IMR-90 (cell line): ENCODE data around the gene SAT1. TPM values are rescaled to one million over a fixed set of nuclear protein-coding genes. Genes with fewer than 3 reads are reported as not detected.

Experiments
- ATAC-seq: fragments of 200-7000 bp; cut with Tn5 transposase; 2 replicates; pipeline ENCODE4 v1.9.1; 2020; ENCODE audit warnings: low read depth, mild to moderate bottlenecking, moderate library complexity
- BruUV-seq: library from RNA; stranded (reverse); fragments of 400-500 nt; replicated peaks from 2 replicates; lab custom pipeline; 2021; lab: Mats Ljungman, UMichigan
- CTCF ChIA-PET: fragments of 300-600 bp; formaldehyde crosslinking; extraction: SDS; loops from one replicate; lab custom pipeline; 2021; ENCODE audit warnings: antibody characterized with exemption; lab: Yijun Ruan, JAX
- POLR2A ChIA-PET: fragments of 300-600 bp; sonication (Branson Sonifier 250); formaldehyde crosslinking; loops from one replicate; lab custom pipeline; 2022; ENCODE audit warnings: antibody characterized with exemption; ENCODE audit not compliant: unreplicated experiment; lab: Charles Lee
- DNase-seq: peaks from one replicate; pipeline ENCODE4 v3.0.0; 2013
- H2AFZ ChIP-seq: replicated peaks from 2 replicates; pipeline ENCODE3; 2013; ENCODE audit warnings: low read length, mild to moderate bottlenecking; ENCODE audit not compliant: poor library complexity
- H2AK5ac ChIP-seq: 2 replicates; pipeline ENCODE4 v1.6.1; 2013; ENCODE audit warnings: low read depth, low read length, inconsistent platforms
- H2AK9ac ChIP-seq: replicated peaks from 2 replicates; pipeline ENCODE3; 2013; ENCODE audit warnings: mild to moderate bottlenecking, low read depth, low read length, moderate library complexity; ENCODE audit not compliant: poor library complexity
- H2BK120ac ChIP-seq: 2 replicates; pipeline ENCODE4 v1.6.1; 2013; ENCODE audit warnings: low read depth, low read length, inconsistent platforms
- H2BK15ac ChIP-seq: 3 replicates; pipeline ENCODE4 v1.6.1; 2013; ENCODE audit warnings: low read depth, low read length, inconsistent platforms
- H2BK20ac ChIP-seq: 2 replicates; pipeline ENCODE4 v1.6.1; 2013; ENCODE audit warnings: low read depth, mild to moderate bottlenecking, inconsistent platforms, low read length, moderate library complexity
- H2BK5ac ChIP-seq: 2 replicates; pipeline ENCODE4 v1.6.1; 2013; ENCODE audit warnings: mild to moderate bottlenecking, low read depth, low read length, inconsistent platforms; ENCODE audit not compliant: poor library complexity, severe bottlenecking
- H3K14ac ChIP-seq: replicated peaks from 2 replicates; pipeline ENCODE4 v1.6.1; 2013; ENCODE audit warnings: low read depth, low read length, inconsistent platforms
- H3K18ac ChIP-seq: 2 replicates; pipeline ENCODE4 v1.6.1; 2013; ENCODE audit warnings: low read depth, low read length, control low read depth
- H3K23ac ChIP-seq: 2 replicates; pipeline ENCODE4 v1.6.1; 2013; ENCODE audit warnings: low read depth, low read length, inconsistent platforms
- H3K27ac ChIP-seq: 2 replicates; pipeline ENCODE4 v1.5.1; 2013; ENCODE audit warnings: mild to moderate bottlenecking, control low read depth, low read length; ENCODE audit not compliant: insufficient read depth
- H3K27me3 ChIP-seq: 2 replicates; pipeline ENCODE4 v1.6.1; 2013; ENCODE audit warnings: low read length; ENCODE audit not compliant: control insufficient read depth, insufficient read depth
- H3K36me3 ChIP-seq: 2 replicates; pipeline ENCODE4 v1.6.1; 2013; ENCODE audit warnings: low read length, mixed read lengths; ENCODE audit not compliant: control insufficient read depth, insufficient read depth
- H3K4ac ChIP-seq: 2 replicates; pipeline ENCODE4 v1.6.1; 2013; ENCODE audit warnings: low read depth, low read length, inconsistent platforms
- H3K4me1 ChIP-seq: 2 replicates; pipeline ENCODE4 v1.6.1; 2013; ENCODE audit warnings: low read length, mixed read lengths; ENCODE audit not compliant: control insufficient read depth, insufficient read depth
- H3K4me2 ChIP-seq: 2 replicates; pipeline ENCODE4 v1.6.1; 2013; ENCODE audit warnings: low read depth, mild to moderate bottlenecking, control low read depth, low read length, moderate library complexity
- H3K4me3 ChIP-seq: 2 replicates; pipeline ENCODE4 v1.5.1; 2013; ENCODE audit warnings: low read depth, mild to moderate bottlenecking, control low read depth, low read length, moderate library complexity; ENCODE audit not compliant: insufficient read depth
- H3K56ac ChIP-seq: 2 replicates; pipeline ENCODE4 v1.6.1; 2013; ENCODE audit warnings: low read length, inconsistent platforms; ENCODE audit not compliant: insufficient read depth; ENCODE audit errors: extremely low read depth
- H3K79me1 ChIP-seq, 2 experiments: 2 replicates each; pipeline ENCODE4 v1.6.1; 2013; ENCODE audit warnings: low read length in 2 of 2, inconsistent platforms in 1 of 2, low read depth in 1 of 2
- H3K9ac ChIP-seq: 2 replicates; pipeline ENCODE4 v1.6.1; 2013; ENCODE audit warnings: low read depth, low read length, control low read depth
- H3K9me1 ChIP-seq: 2 replicates; pipeline ENCODE4 v1.6.1; 2013; ENCODE audit warnings: low read length, inconsistent platforms; ENCODE audit not compliant: insufficient read depth
- H3K9me3 ChIP-seq: 2 replicates; pipeline ENCODE4 v1.6.1; 2013; ENCODE audit warnings: low read length; ENCODE audit not compliant: control insufficient read depth, insufficient read depth
- H4K20me1 ChIP-seq: 2 replicates; pipeline ENCODE4 v1.6.1; 2013; ENCODE audit warnings: low read length, inconsistent platforms; ENCODE audit not compliant: insufficient read depth
- H4K5ac ChIP-seq: 2 replicates; pipeline ENCODE4 v1.6.1; 2013; ENCODE audit warnings: mild to moderate bottlenecking, low read depth, low read length, control low read depth
- H4K8ac ChIP-seq, 2 experiments: 2 replicates each; pipeline ENCODE4 v1.6.1; 2013; ENCODE audit warnings: low read depth in 2 of 2, low read length in 2 of 2, control low read depth in 1 of 2, inconsistent platforms in 1 of 2
- H4K91ac ChIP-seq: 2 replicates; pipeline ENCODE4 v1.6.1; 2013; ENCODE audit warnings: low read depth, low read length, inconsistent platforms; ENCODE audit not compliant: insufficient read depth
- BHLHE40 ChIP-seq: fragments of 150-350 bp; IDR thresholded peaks from 2 replicates; pipeline ENCODE4 v1.6.1; 2016; ENCODE audit warnings: mild to moderate bottlenecking, low read depth, low read length
- CEBPB ChIP-seq: IDR thresholded peaks from 2 replicates; pipeline ENCODE4 v1.6.1; 2012; ENCODE audit warnings: low read depth, low read length, improper control_type of control experiment
- CHD1 ChIP-seq: IDR thresholded peaks from 2 replicates; pipeline ENCODE4 v1.6.1; 2012; ENCODE audit warnings: low read depth, low read length, improper control_type of control experiment
- CTCF ChIP-seq: conservative IDR thresholded peaks from 2 replicates; pipeline ENCODE4 v1.5.1; 2012; ENCODE audit warnings: mild to moderate bottlenecking, low read depth, low read length, improper control_type of control experiment
- ELK1 ChIP-seq: fragments of 150-350 bp; IDR thresholded peaks from 2 replicates; pipeline ENCODE4 v1.6.1; 2016; ENCODE audit warnings: low read depth, mild to moderate bottlenecking, low read length, moderate library complexity, borderline replicate concordance
- FOS ChIP-seq: fragments of 150-350 bp; IDR thresholded peaks from 2 replicates; pipeline ENCODE4 v1.6.1; 2016; ENCODE audit warnings: low read depth, low read length
- MAZ ChIP-seq: IDR thresholded peaks from 2 replicates; pipeline ENCODE4 v1.6.1; 2012; ENCODE audit warnings: low read depth, mild to moderate bottlenecking, low read length, improper control_type of control experiment, moderate library complexity, borderline replicate concordance
- MXI1 ChIP-seq: IDR thresholded peaks from 2 replicates; pipeline ENCODE4 v1.6.1; 2012; ENCODE audit warnings: low read depth, mild to moderate bottlenecking, low read length, moderate library complexity, borderline replicate concordance
- NFE2L2 ChIP-seq: fragments of 150-350 bp; IDR thresholded peaks from 2 replicates; pipeline ENCODE4 v1.6.1; 2016; ENCODE audit warnings: low read depth, mild to moderate bottlenecking, low read length
- POLR2A ChIP-seq: IDR thresholded peaks from 2 replicates; pipeline ENCODE4 v1.6.1; 2012; ENCODE audit warnings: mild to moderate bottlenecking, low read depth, low read length
- RCOR1 ChIP-seq: IDR thresholded peaks from 2 replicates; pipeline ENCODE4 v1.6.1; 2012; ENCODE audit warnings: mild to moderate bottlenecking, low read length, improper control_type of control experiment; ENCODE audit not compliant: insufficient replicate concordance
- RFX5 ChIP-seq: IDR thresholded peaks from 2 replicates; pipeline ENCODE4 v1.8.0; 2012; ENCODE audit warnings: low read depth, mild to moderate bottlenecking, low read length, moderate library complexity
- SMC3 ChIP-seq: fragments of 150-350 bp; IDR thresholded peaks from 2 replicates; pipeline ENCODE4 v1.6.1; 2016; ENCODE audit warnings: low read depth, mild to moderate bottlenecking, antibody characterized with exemption, low read length, moderate library complexity
- USF2 ChIP-seq: fragments of 150-350 bp; IDR thresholded peaks from 2 replicates; pipeline ENCODE4 v1.6.1; 2017; ENCODE audit warnings: mild to moderate bottlenecking, antibody characterized with exemption, low read length, low read depth
- WGBS, 2 experiments: methylation state at CpG; one replicate each; pipeline versions ENCODE4 v1.1.5 to v1.1.7; 2013; ENCODE audit warnings: missing lambda C conversion rate in 2 of 2; ENCODE audit not compliant: insufficient read length in 1 of 2; ENCODE audit errors: extremely low coverage in 2 of 2; 5-methylcytosine and 5-hydroxymethylcytosine counted together
- dilution Hi-C: fragments of 300-500 bp; cut with HindIII; formaldehyde crosslinking; loops from one replicate; pipeline ENCODE4 v1.14.3; 2018; ENCODE audit warnings: low sequenced_read_pairs; ENCODE audit not compliant: unreplicated experiment
- in situ Hi-C: fragments of 300-500 bp; cut with MboI; formaldehyde crosslinking; loops from 3 replicates; pipeline ENCODE4 v1.14.3; 2019; ENCODE audit warnings: low sequenced_read_pairs, inconsistent platforms, mixed read lengths
- intact Hi-C: fragments of 100-400 bp; cut with micrococcal nuclease; formaldehyde crosslinking; loops from 2 replicates; pipeline ENCODE4 v1.10.0; 2022
- polyA plus RNA-seq, 3 experiments: library from polyadenylated mRNA; depleted of rRNA; stranded (reverse); fragments of >200 nt; gene quantifications; 2 replicates each; pipeline ENCODE4 v1.2.3, GENCODE V29; 2012; ENCODE audit warnings: low replicate concordance in 1 of 3
- total RNA-seq: library from RNA; depleted of rRNA; stranded (reverse); fragments of >200 nt; gene quantifications from 2 replicates; pipeline ENCODE4 v1.2.3, GENCODE V29; 2012

Gene SAT1
- total and polyA plus RNA-seq, 2 of the 4 experiments (the other 2 are of a cell fraction) = 55.9 to 92.8 TPM

GRCh38 chrX:23820235-23820782, 37.3 kb downstream of the SAT1 start (continued):
- no peak for TF ChIP-seq MXI1
- no peak for TF ChIP-seq RCOR1
- no peak for TF ChIP-seq SMC3
- no peak for TF ChIP-seq BHLHE40

- BruUV-seq = no TSS peak
- Histone ChIP-seq H3K4me1 (no peaks in the 10 kb centered on the region), H3K9me1 (no peaks in the 10 kb centered on the region), H3K18ac (no peak overlapping the region), H2BK120ac (no peak overlapping the region), H2AFZ (no peak overlapping the region), H3K27me3 (no peaks in the 10 kb centered on the region; the same call in 1 of the 2 replicates), H4K8ac (no peak overlapping the region), H3K79me1 (no peaks in the 10 kb centered on the region), H4K5ac (no peak overlapping the region), H2BK20ac (no peak overlapping the region), H2BK5ac (no peak overlapping the region), H4K20me1 (no peaks in the 10 kb centered on the region), H3K36me3 (no peaks in the 10 kb centered on the region), H3K23ac (no peak overlapping the region), H3K4ac (no peak overlapping the region), H3K4me2 (no peak overlapping the region), H2AK9ac (no peak overlapping the region), H3K56ac (no peak overlapping the region), H2BK15ac (no peak overlapping the region), H3K9ac (no peak overlapping the region), H3K9me3 (no peaks in the 10 kb centered on the region), H2AK5ac (no peak overlapping the region), H4K91ac (no peak overlapping the region), H3K4me3 (no peak overlapping the region), H3K27ac (no peak overlapping the region), H3K14ac (no peak overlapping the region)
- ATAC-seq (no peak), DNase-seq (no peak)
- POLR2A ChIA-PET = no interaction called here
- CTCF ChIA-PET = interaction anchor here (0.6 kb wide), 1 partner anchor 38 kb away, joined by 3 read pairs; no protein-coding TSS in a partner anchor
- no CpG with 5 or more reads among the region's 2 CpGs for WGBS, 2 experiments
- intact Hi-C loops (no loop called here), dilution Hi-C loops (no loop called here), in situ Hi-C loops (no loop called here)
- TF ChIP-seq CEBPB = no peak
- no peak for TF ChIP-seq RCOR1
- TF ChIP-seq FOS = no peak
- TF ChIP-seq RFX5 = no peak
- TF ChIP-seq POLR2A = no peak
- no peak for TF ChIP-seq ELK1
- no peak for TF ChIP-seq MXI1
- no peak for TF ChIP-seq CHD1
- no peak for TF ChIP-seq NFE2L2
- no peak for TF ChIP-seq MAZ
- no peak for TF ChIP-seq CTCF
- TF ChIP-seq SMC3 = no peak
- TF ChIP-seq USF2 = no peak
Measured at GRCh38 chrX:23821847-23822246, 38.9 kb downstream of the SAT1 start.
